ENCODE data around the gene APC2.
"Not testable (repeated sequence)": the region's sequence is repeated elsewhere in the genome, so short reads cannot be mapped to it uniquely, and the experiment has no call there.

The APC2 gene

DNA sequence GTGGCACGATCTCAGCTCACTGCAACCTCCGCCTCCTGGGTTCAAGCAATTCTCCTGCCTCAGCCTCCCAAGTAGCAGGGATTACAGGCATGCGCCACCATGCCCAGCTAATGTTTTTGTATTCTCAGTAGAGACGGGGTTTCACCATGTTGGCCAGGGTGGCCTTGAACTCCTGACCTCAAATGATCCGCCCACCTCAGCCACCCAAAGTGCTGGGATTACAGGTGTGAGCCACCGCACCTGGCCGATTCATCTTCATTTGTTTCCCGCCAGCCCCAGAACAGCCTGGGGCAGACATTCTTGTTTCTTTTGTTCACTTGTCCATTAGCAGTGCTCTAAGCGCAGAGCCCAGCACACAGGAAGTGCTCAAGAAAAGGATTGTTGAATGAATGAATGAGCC lies 27.1 kb downstream of the APC2 start:
- DNase-seq (ENCODE audit: low read depth in 2 of 2), result not testable (repeated sequence)

DNA sequence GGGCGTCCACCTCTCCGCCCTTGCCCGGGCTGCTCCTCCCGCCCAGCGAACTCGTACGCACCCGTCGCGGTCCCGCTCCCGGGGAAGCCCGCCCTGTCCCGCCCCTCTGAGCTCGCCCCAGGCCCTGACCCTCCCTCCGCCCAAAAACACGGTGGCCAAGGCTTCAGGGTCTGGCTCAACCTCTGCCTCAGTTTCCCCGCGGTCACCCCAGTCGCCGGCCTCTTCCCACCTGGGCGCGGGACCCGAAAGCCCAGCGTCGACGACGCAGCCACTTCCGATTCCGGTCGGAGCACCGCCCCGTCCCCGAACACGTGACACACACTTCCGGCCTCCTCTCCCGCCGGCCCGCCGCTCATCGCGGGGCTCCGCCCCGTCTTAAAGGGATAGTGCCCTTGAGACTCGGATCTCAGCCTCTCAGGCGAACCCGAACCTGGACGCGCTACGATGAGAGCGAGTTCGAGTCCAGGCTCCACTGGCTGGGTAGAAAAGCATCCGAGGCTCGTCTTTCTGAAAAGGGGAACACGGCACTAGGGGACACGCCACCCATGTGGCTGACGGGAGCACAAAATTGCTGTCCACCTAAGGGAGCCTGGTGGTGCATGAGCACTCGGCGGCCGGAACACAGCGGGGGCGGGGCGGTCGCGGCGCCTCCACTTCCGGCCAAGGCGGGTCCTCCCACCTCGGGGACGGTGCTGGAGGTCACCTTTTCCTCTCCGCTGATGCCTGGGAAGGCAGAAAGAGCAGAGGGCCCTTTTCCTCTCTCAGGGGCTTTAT lies 29.2 kb downstream of the APC2 start, which contains the start of gene C19orf25:
C19orf25 (minus strand) TSS at position 282 of the 774 bp plus-strand sequence. CDS start 312 bp downstream, outside the sequence.
- peak; percentile 88 to 93 for DNase-seq (ENCODE audit: low read depth in 2 of 2)

DNA sequence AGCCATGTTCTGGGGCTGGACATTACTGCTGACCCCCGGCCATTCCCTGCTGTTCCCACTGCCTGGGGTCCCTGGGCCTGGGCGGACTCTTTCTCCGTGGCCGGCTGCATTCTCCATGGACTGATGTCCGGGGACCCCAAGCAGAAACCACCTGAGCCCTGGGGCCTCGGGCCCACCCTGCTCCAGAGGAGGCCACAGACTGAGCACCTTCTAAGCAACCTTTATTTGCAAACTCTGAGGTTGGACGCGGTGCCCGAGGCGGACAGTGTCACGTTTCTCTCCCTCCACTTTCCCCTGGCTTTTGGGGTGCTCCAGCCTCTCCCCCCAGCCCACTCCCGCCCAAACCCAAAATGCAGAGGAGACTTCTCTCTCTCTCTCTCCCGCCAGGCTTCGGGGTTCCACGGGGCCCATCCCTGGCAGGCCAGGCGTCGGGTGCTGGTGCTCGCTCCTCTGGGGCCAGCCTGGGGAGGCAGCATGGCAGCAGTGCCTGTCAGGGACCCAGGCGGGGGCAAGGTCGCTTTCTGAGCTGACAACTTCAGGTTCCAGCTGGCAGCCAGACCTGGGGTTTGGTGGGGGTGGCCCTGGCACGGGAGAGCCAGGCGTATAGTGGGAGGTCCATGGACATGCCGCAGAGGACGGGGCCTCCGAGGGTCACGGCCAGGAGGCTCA lies 31.4 kb downstream of the APC2 start:
- DNase-seq (ENCODE audit: low read depth in 2 of 2), result no peak

DNA sequence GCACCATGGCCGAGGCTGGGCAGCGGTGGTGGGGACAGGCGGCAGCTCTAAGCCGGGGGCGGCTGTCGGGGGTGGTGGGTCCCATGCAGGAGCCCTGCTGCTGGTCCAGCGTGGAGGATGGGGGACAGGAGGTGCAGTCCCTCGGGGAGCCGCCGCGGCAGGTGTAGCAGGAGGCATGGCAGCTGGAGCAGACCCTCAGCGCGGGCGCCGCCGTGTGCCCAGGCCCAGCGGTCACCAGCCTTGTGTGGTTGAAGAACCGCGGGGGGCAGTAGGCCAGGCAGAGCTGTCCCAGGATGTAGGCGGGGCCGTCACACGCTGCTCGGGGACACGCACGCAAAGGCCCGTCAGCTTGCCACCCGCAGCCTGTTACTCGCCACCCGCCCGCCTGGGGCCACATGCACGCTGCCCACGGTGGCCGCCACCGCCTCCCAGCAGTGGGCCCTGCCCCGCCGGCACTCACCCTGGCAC lies 32.0 kb downstream of the APC2 start:
- DNase-seq (ENCODE audit: low read depth in 2 of 2), result no peak

DNA sequence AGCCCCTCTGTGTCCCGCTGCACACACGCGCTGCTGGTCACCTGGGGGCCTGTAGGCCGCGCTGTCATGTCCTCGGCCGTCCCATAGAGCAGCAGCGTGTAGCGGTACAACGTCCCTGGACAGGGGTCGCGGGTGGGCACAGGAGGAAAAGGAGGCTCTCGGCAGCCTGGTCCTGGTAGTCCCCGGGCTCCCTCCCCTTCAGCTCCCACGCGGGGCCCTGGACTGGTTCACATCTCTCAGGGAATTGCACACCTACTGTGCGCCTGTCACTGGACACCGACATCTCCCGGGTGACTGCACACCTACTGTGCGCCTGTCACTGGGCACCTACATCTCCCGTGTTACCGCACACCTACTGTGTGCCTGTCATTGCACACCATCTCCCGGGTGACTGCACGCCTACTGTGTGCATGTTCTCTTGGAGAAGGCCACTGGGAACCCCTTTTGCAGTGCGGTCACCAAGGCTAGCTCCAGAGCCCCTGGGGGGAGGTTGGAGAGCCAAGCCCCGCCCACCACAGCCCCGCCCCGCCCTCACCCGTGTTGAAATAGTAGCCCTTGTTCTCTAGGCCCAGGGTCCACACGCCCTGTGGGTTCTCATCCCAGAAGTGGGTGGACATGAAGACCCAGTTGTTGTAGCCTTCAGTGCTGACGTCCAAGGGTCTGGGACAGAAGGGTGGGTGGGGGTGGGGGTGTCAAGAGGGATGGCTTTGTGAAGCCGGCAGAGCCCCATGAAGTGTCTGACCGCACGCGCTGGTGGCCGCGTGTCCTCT lies 32.6 kb downstream of the APC2 start:
- no peak for DNase-seq (ENCODE audit: low read depth in 2 of 2)

DNA sequence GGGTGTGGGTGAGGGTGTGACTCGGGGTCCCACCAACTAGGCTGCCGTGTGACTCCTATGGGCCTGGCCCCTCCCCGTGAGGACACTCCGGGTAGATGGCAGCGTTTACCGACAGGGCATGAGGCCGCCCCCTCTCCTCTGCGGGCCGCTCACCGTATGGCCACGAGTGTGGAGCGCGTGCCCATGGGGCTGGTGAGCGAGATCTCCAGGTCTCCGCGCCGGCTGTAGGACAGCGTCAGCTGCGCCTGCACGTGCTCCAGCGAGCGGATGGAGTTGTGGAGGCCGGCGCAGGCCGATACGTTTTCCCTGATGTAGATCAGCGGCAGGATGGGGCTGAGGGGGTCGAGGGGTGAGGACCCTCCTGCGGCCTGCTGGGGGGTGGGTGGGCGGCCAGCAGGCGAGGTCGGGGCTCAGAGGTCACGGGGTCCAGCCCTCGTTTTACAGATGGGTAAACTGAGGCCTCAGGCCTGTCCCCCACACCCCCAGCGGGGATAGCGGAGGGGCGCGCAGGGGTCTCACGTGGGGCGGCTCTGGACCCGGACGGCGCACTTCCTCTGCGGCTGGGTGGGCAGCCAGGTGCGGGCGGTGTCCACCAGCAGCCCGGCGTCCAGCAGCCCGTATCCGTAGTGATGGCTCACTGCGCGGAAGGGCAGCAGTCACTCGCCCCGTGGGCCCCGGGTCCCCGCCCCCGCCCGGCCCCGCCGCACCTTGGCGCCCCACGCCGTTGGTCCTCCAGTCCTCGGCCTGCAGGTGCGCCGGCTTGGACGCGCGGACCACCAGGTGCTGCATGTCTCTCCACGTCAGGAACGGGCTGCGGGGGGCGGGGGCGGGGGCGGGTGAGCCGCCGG lies 33.4 kb downstream of the APC2 start:
- DNase-seq (ENCODE audit: low read depth in 2 of 2), result no peak

DNA sequence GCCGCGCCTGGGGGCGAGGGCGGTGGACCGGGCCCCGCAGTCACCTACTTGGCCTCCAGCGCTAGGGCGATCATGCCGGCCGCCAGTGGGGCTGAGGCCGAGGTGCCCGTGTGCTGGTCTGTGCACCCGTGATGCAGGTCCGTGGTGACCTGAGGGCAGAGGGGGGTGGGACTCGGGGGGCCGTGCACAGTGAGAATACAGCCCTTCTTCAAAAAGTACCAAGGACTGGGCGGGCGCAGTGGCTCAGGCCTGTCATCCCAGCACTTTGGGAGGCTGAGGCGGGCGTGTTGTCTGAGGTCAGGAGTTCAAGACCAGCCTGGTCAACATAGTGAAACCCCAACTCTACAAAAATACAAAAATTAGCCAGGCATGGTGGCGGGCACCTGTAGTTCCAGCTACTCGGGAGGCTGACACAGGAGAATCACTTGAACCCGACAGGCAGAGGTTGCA lies 34.1 kb downstream of the APC2 start:
- DNase-seq (ENCODE audit: low read depth in 2 of 2), result no peak

DNA sequence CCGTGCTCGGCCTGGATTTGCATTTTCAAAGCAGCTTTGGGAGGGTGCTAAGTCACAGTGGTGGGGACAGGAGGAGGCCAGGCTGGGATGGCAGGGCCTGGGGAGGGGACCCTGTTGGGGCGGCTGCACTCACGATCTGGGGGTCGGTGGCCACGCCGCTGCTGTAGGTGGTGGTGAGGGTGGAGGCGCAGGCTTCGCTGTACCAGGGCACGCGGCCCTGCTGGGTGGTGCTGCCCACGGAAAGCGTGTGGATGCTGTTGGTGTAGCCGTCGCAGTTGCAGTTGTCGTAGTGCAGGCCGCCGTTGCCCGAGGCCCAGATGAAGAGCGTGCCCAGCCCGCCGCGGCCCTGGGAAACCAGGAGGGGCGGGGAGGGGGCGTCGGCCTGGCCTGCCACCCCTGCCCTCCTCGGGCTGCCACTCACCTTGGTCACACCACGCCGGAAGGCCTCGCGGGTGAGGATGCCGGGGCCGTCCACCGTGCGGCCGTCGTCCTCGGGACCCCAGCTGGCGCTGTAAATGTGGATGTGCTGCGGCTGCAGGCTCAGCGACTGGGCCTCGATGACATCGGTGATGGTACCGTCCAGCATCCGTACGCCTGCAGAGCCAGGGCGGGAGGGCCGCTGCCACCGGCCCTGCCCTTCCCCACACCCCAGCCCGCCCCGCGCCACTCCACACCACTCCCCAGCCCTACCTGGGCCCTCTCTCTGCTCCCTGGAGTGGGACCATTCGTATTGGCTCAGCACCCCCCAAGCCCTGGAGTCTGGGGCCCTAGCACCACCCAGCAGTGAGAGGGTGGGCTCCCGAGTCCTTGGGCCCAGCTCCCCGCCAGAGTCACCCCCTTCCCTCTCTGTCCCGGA lies 37.0 kb downstream of the APC2 start:
- no peak for DNase-seq (ENCODE audit: low read depth in 2 of 2)

DNA sequence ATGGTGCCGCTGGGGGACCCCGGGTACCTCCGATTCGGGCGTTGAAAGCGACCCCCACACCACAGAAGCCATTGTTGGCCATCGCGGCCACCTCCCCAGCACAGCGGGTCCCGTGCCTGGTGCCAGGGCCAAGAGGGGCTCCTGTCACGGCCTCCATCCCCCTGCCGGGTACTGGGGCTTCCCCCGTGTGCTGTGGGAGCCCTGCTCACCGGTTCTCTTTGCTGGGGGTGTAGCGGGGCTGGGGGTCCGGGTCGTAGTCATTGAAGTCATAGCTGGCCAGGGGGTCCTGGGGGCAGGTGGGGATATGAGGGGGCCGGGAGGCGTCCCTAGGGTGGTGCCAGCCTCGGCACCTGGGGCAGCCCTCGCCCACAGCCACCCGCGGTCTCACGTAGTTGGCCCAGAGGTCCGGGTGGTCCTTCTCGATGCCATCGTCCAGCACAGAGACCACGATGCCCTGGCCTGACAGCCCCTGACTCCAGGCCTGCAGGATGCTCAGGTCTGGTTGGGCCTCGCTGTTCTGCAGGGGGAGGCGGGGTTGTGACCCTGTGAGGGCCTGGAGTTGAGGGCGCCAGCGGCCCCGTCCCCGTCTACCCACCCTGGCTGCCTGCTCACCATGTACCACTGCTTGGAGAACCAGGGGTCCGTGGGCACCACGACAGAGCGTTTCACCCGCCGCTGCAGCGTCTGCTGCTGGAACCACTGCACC lies 37.8 kb downstream of the APC2 start:
- no peak for DNase-seq (ENCODE audit: low read depth in 2 of 2)

DNA sequence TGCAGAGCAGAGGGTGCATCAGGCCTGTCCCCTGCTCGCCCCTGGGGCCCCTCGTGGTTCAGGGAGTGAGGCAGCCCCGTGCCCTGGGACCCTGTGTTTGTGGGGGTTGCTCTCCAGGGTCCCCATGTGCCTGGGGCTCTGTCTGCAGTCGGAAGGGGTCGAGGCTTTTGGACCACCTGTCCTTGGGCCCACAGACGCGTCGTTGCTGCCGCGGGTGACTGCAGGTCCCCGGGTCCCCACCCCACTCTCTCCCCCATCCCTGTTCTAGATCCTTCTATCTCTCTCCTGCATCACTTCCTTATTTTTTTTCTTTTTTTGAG lies 38.3 kb downstream of the APC2 start:
- DNase-seq (ENCODE audit: low read depth in 2 of 2), result no peak

DNA sequence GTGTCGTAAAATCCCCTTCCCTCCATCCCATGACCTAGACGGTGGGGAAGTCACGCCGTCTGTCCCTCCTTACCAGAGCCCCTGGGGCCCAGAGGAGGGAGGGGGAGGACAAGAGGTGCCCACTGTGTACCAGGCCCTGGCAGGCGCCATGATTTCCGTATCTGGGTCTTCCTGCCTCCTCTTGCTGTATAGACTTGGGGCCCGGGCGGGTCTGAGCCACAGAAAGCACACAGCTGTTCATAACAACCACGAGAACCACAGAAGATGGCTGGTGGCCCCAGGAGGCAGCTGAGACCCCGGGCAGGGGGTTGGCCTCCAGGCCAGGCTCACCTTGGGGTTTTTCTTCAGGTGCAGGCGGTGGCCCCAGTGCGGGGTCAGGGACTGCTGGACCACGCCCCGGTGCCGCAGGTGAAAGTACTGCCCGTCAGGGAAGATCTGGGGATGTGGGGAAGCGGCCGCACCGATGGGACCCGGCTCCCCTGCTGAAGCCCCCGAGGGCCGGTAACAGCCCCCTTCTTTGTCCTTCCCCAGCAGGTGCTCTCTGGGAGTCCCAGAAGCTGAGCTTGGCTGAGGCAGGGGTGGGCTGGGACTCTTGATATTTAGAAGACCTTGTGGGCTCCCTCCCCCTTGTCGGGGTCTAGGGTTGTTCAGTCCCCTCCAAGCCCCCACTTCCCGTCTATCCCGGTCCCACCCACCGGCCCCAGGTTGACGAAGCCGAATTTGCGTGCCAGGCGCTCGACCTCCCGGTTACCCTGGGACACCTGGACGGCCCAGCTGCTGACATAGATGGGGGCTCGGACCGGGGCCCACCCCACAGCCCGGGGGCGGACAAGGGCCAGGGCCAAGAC lies 39.8 kb downstream of the APC2 start:
- DNase-seq (ENCODE audit: low read depth in 2 of 2), result no peak

DNA sequence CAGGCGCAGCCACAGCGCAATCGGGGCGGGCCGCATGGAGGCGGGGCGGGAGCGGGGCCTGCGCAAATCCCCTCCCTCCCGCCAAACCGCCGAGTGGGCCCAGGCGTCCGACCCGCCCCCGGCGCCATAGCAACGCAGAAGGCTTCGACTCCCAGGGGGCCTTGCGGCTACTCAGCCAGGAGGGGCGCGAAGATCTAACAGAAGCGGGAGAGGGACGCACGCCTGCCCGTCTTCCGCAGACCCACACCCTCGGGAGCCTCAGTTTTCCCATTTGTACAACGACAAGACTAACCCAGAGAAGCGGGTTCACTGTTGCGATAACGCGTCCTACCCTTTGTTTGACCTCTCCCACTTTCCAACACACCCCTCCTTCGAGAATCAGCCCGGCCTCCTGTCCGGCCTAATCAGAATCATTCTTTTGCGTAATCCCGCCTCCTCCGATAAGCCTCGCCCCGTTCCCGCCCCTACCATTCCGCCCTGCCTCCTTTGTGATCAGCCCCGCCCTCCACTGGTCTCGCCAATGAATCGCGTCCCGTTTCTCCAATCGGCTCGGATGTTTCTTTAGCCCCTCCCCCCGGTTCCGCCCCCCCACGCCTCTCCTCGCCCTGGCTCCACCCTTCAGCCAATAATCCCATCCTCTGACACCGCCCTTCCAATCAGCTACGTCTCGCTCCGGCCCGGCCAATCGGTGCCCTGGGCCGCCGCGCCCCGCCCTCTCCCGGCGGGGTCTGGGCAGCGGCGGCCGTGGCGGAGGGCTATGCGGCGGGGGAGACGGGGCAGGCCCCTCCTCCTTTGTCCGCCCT lies 40.6 kb downstream of the APC2 start, which contains the start of gene PCSK4:
PCSK4 (minus strand) TSS at position 40 of the 803 bp plus-strand sequence; CDS start at position 36, 4 bp downstream.
- DNase-seq (ENCODE audit: low read depth in 2 of 2), result peak; percentile 94 to 98

DNA sequence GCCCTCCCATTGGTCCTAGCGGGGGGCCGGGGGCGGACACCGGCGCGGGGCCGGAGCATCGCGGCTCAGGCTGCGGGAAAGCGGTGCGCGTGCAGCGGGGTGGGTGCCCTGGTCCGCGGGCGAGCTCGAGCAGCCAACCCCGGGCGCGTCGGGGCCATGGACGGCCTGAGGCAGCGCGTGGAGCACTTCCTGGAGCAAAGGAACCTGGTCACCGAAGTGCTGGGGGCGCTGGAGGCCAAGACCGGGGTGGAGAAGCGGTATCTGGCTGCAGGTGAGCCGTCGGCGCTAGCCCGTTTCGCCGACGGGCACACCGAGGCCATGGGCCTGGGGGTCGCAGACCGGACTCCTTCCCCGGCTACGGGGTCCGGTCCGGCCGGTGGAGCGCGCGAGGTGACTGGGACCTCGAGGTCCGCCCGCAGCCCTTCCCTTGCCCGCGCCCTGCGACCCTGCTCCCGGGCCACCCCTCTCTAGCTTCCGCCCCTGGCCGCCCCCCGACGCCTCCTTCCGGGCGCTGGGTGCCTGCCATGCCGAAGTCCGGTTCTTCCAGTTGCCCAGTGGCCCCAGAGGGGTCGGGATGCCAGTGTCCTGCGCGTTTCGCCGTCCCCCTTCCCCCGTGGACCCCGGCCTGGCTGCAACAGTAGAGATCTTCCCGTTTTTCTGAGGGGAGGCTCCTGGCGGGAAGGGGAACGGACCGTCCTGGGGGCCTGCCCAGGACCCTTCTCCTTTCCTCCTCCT lies 41.4 kb downstream of the APC2 start, which contains the start of gene REEP6:
REEP6 (plus strand) TSS at position 68 of the 735 bp plus-strand sequence; CDS start at position 157, 89 bp downstream.
- DNase-seq (ENCODE audit: low read depth in 2 of 2), result no peak

DNA sequence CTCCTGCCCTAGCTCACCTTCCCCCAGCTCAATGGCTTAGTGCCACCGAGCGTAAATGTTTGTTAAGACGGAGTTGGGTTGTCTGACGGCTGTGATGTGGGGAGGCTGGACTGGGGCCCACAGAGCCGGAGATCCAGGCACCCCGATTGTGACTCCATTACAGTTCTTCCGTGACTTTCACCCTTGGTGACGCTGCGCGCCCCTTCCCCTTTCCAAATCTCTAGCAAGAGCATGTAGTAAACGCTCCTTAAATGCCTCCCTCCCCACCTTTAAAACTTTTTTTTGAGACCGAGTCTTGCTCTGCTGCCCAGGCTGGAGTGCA lies 41.9 kb downstream of the APC2 start:
- DNase-seq (ENCODE audit: low read depth in 2 of 2), result no peak

DNA sequence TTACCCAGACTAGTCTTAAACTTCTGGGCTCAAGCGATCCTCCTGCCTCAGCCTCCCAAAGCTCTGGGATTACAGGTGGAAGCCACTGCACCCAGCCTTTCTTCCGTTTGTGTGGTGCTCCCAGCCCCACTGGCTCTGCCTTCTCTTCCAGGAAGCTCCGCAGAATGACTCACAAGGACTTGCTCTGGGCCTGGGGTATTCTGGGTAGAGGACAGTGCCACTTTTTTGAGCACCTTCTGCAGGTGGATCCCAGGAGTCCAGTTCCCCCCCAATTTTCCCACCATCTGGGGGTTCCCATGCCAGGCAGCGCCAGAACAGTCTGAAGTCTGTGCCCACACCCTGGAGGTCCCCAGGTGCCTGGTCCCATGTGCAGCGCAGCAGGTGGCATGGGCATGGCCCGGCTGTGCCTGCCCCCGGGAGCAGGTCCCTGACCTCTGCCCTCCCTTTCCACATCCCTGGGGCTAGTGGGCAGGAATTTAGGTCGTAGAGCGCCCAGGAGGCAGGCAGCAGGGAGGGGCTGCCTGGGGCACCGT lies 42.6 kb downstream of the APC2 start:
- DNase-seq (ENCODE audit: low read depth in 2 of 2), result no peak

DNA sequence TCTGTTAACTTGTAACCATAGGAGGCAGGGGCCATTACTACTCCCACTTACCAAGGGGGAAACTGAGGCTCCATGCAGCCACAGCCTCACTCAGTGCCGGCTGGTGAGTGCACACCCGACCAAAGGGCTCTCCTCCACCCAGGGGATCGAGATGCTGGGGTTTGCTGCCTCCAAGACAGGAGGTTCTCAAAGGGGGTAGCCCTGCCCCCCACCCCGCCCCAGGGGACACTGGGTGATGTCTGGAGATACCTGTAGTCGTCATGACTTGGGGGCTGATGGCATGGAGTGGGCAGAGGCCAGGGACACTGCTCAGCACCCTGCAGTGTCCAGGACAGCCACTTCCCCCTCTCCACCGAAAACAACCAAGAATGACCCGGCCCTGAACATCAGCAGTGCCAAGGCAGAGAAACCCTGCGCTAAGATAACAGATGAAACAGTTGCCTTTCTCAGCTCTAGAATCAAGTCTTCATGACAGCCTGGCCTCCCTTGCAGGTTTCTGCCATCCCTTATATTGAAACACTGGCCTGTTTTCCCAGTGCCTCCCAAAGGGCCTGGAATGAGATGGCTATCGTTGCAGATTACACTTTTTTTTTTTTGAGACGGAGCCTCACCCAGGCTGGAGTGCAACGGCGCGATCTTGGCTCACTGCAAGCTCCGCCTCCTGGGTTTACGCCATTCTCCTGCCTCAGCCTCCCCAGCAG lies 44.3 kb downstream of the APC2 start:
- no peak for DNase-seq (ENCODE audit: low read depth in 2 of 2)
